Femur (tissue), 1 donor: ENCODE results near the gene COL6A1.

Experiments used
- DNase-seq: peaks from one replicate; pipeline ENCODE4 v3.0.0-alpha.2; 2017

COL6A1 gene

DNA sequence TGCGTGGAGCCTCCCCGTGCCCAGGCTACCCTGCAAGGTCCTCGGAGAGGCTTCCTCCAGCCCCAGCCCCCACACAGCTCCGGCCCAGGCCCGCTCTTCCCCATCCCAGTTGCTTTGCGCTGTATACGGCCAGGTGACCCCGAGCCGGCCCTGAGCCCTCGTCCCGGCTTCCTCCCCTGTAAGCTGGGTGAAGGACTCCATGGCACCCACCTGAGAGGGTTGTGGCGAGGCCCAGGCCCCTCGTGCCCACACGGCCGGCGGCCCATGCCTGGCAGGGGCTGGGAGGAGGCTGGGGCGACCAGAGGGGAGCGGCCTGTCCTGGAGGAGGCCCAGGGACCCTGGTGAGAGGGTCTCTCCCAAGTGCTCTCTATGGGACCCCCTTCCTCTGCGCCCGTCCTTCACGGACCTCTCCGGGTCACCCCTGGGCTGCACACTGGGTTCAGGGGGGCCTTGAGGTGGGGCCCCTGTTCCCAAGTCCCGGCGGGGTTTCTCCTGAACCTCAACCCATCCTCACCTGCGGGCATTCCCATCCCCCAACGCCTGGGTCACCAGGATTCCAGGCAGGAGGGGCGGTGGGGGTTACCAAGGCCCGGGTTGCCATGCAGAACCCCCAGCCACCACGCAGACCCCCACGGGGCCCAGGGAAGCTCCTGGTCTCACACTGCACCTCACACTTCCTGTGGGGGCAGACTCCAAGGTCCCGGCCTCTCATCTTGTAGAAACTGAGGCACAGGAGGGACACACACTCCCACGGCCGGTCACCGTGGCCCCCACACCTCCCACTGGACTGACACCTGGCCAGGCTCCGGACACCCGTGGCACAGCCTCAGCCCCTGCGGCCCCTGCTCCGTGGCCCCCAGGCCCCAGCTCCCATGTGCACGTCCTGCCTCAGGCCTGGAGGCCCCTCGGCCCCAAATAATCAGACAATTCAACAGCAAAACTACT, 25.2 kb downstream of the COL6A1 start:
- no peak for DNase-seq

DNA sequence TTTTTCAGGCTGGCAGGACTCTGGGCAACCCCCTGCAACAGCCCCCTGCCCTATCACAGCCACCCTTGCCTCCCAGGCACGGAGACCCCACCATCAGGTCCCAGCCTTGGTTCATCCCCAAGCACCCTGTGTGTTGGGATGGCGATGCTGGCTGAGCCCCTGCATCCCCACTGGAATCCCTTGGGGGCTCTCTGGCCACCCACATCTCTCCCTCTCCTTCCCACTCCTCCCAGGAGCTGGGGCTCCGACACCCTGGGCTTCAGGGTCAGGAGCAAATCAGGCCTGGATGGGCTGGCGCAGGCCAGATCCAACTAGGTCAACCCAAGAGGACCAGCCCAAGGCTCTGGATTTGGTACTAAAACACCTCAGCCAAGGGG, 25.9 kb downstream of the COL6A1 start:
- no peak for DNase-seq

DNA sequence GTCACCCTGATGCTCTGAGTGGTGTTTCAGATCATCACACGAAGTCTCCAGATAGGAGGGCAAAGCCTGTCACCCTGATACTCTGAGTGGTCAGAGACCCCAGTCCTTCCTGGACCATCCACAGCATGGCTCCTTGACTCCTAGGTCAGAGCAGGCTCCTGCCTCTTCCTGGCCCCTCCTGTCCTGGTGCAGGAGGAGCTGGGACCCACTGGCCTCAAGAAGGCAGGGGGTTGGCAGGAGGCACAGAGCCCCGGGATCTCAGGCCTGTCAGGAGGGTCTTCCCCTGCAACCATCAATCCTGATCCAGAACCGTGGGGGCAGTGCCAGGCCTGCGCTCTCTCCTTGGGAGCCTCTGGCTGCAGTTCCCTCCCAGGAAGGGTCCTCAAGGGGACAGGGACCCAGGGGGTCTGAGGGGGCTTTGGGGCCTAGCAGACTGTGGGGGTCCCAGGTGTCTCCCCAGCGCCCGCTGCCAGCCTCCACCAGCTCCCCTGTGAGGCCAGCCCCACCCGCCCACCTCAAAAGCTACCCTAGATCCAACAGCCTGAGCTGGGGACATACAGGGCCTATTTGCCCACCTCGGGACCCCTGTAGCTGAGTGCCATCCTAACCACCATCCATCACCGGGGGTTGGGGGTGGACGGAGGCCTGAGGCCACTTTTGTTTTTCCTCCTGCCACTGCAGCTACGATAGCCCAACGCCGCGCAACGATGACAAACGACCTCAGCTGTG, 27.5 kb downstream of the COL6A1 start:
- DNase-seq = peak; percentile 14

DNA sequence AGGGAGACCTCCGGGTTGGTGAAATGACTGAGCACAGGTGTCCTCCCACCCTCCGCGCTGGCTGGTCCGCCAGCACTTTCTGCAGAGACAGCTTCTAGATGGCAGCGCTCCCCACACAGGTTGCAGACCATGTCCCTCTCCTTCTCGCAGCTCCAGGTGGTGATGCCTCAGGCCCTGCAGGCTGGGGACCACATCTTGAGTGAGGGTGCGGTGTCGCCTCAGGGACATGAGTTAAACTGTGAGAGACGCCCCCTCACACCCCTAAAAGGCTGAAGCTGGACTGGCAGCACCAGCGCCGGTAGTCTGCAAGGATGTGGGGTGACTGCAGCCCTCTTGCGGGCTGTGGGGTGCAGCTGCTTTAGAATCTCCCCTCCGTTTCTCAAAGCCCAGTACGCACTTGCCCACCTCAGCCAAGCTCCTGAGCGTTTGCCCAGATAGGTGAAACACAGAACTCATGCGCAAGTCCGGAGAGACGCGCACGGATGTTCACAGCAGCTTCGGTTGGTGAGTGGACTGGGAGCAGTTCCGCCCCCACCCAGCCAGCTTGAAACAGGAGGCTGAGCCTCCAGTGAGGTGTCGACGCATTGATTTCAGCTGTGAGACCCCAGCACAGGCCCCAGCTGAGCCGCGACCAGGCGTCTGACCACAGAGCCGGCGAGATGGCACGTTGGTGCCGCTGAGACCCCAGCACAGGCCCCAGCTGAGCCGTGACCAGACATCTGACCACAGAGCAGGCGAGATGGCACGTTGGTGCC, 28.6 kb downstream of the COL6A1 start:
- no peak for DNase-seq

DNA sequence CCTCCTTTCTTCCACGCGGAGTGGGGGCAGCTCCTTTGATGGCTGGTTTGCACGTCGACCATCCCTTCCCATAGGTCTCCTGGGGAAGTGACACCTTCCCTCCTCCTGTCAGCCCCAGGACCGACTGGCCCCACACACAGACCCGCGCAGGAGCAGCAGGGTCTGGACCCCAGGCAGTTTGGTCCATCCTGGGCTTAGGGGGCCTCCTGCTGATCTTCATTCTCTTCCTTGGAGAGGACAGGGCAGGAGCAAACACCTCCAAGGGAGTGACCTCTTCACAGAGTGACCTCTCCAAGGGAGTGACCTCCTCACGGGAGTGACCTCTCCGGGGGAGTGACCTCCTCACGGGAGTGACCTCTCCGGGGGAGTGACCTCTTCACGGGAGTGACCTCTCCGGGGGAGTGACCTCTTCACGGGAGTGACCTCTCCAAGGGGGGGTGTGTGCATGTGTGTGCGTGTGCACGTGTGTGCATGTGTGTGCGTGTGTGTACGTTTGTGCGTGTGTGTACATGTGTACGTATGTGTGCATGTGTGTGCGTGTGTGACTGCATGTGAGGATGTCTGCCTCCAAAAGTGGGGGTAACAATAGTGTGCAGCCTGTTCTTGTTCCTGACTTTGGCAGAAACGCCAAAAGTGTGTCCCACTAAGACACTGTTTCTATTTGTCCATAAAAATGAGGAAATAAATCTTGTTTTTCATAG, 29.8 kb downstream of the COL6A1 start:
- no peak for DNase-seq

DNA sequence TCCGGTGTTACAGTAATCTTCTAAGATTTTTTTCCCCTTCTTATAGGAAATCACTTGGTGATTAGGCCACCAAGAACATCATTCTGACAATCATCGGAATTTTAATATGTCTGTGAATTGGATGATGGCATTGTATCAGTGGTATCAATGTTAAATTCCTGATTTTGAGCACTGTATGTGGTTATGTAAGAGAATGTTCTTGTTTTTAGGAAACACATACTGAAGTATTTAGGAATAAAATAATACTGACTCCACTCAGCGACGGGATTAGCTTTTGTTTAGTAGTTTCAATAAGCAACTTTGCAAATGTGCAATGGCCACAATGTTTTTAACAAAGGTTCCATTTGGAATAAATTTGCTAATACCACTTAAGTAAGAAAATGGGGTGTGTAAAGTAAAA, 30.6 kb downstream of the COL6A1 start:
- DNase-seq = no peak

DNA sequence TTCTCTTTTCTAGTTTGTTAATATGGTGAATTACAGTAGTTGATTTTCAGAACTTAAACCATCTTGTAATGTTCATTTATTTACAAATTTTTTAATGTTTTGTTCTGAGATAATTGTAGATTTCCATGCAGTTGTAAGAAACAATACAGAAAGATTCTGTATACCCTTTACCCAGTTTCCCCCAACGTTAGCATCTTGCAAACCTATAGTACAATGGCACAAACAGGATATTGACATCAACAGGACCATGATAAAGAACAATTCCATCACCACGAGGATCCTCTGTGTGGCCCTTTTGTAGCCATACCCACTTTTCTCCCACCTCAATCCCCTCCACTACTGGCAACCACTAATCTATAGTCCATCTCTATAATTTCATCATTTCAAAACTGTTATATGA, 33.3 kb downstream of the COL6A1 start:
- DNase-seq = no peak

DNA sequence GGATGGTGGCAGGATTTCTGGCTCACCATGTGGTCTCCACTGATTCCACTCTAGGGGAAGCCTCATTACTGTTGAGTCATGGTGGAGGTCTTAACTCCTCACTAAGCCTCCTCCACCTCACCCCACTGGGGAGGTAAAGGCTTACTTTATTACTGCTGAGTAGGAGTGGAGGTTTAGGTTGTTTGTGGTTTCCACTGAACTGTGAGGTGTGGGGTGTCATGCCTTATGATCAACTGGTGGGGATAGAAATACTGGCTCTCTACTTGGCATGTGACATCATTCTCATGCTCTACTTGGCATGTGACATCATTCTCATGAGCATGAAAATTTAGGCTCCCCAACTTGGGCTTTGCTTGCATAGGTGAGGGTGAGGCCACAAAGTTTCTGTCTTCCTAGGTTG, 35.6 kb downstream of the COL6A1 start:
- no peak for DNase-seq

DNA sequence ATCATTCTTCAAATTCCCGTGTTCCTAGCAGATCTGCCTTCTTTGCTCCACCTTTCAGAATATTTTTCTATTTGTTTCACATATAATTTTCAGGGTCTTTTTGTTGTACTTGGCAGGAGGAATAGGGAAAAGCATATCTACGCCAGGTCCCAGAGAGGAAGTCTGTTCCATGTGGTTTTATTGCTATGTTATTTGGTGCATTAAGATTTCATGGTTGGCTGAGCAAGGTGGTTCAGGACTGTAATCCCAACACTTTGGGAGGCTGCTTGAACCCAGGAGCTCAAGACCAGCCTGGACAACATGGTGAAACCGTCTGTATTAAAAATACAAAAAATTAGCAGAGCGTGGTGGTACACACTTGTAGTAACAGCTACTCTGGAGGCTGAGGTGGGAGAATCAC, 36.1 kb downstream of the COL6A1 start:
- DNase-seq = no peak

DNA sequence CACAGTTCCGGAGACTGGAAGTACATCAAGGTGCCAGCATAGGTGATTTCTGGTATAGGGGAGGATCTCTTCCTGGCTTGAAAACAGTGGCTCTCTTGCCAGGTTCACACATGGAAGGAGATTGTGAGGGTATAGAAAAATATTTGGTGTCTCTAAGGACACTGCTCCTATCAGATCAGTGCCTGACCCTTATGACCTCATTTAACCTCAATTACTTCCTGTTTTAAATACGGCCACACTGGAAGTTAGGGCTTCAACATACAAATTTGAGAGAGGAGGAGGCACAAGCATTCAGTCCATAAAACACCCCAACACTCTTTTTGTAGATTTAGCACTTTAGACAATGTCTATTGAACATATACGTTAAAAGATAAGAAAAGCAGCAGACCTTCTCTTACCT, 37.0 kb downstream of the COL6A1 start:
- DNase-seq = no peak

DNA sequence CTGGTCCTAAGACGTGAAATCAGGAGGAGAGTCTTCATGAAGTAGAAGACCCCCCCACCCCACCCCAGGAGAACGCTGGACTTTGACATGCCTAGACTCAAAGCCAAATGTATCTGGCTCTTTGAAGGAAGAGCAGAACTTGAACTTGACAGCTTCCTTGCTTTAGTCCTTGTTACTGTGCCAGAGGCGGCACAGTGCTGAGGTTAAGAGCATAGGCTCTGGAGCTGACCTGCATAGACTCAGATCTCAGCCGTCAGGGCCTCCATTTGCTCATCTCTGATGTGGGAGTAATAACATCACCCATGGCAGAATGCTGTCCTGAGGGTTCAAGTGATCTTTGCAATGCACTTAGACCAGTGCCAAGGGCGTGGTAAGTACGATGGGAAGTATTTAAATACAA, 39.0 kb downstream of the COL6A1 start:
- DNase-seq = no peak

DNA sequence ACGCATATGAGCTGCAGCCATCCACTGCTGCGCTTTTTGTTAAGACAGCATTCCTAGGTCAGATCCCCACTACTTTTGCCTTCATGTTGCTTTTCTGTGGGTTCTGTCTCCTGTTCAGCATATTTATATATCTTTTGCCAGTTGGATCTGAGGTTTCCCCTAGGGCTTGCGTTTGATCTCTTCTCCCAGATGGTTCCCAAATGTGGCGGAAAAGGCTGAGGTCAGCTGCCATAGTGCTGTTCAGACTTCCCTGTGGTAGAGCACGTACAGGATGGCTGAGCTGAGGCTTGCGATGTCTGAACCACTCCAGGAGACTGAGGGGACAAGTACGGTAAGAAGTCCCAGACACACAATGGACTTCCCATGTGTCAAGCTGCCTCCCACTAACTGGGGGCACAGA, 39.8 kb downstream of the COL6A1 start:
- no peak for DNase-seq

DNA sequence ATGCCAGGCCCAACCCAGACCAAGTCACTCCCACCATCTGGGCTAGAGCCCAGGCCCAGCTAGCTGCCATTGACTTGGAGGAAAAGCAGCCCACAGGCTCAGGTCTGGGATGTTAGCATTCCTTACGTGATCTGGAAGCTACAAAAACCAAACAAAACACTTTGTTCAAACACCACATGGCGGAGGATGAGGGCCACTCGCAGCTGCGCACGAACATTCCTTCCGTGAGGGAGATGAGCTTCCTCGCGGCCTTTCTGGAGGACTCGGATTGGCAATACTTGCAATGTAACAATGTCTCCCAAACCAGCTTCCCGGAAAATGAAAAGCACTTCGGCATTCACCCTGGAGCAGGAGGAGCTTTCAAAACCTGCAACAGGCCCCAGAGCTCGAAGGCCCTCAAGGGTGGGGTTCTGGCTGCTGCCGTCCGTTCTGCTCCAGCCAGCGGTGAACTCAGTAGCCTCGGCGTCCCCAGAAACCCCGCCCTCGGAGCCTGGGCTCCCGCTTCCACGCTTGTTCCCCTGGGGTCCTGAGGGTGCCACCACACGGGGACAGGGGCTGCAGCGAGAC, 40.5 kb downstream of the COL6A1 start:
- DNase-seq = peak; percentile 67

DNA sequence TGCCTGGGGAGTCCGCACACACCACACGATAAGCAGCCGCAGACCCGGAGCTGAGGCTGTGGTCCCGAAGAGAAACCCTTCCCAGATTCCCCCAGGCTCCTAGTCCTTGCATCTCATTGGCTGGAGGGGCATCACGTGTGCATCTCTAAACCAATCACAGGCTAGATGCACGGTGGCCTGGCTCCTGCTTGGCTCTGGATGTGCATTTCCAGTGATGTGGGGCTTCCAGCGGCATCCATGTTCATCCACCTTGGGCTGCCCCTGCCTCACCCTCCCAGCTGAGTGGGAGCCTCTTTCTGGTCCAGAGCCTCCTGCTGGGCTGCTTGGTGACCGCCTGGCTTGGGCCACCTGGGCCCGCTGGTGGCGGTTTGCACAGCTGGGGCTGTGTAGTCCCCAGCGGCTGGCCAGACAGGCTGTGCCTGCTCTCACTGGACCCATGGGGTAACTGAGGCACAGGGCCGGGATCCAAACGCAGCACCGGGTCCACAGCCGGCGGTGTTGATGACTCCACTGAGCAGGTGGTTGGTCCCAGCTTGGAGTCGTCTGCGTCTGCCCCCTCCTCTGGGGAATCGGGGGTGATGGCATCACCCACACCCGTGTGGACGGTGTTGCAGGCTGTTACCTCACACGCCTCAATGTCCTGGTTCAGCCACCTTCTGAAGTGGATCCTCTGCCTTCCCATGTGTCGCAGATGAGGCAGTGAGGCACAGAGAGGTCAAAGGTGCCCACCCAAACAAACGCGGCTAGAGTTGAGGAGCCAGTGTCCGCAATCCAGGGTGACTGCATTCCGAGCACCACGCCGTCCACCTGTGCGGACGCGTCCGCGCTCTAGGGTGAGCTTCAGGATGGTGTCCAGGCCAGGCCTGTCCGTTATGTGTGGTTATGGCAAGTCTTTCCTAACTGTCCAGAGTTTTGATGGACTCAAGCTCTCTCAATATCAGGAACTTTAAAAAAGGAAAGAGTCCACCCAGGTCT, 41.3 kb downstream of the COL6A1 start:
- no peak for DNase-seq

DNA sequence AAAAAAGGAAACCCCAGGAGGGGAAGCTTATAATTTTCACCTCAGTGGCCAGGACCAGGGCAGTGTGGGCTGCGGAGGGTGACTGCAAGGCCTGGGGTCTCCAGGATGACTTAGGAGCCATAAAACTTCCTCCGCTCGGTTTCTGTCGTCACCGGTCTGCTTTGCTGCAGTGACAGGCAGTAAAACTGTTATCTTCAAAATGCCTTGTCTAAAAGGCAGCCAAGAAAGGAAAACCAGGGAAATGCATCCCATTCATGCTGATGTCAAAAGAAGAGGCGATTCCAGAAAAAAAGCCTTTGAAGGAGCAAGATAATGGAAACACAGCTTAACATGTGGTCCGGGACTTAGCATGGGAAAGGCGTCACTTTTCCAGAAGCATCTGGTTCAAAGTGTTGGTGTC, 42.0 kb downstream of the COL6A1 start:
- no peak for DNase-seq

DNA sequence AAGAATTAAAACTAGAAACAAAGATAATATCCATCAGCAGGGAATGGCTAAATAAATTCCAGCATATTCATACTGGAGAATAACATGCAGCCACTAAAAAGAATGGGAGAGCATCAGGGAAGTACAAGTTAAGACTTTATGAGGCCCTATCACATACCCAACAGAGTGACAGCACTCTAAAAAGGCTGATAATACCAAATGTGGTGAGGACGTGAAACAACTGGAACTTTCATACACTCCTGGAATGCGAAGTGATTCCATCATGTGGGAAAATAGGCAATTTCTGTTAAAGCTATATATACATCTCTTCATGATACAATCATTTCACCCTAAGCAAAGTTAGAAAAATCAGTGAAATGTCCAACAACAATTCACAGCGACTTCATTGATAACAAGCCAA, 42.6 kb downstream of the COL6A1 start:
- no peak for DNase-seq

DNA sequence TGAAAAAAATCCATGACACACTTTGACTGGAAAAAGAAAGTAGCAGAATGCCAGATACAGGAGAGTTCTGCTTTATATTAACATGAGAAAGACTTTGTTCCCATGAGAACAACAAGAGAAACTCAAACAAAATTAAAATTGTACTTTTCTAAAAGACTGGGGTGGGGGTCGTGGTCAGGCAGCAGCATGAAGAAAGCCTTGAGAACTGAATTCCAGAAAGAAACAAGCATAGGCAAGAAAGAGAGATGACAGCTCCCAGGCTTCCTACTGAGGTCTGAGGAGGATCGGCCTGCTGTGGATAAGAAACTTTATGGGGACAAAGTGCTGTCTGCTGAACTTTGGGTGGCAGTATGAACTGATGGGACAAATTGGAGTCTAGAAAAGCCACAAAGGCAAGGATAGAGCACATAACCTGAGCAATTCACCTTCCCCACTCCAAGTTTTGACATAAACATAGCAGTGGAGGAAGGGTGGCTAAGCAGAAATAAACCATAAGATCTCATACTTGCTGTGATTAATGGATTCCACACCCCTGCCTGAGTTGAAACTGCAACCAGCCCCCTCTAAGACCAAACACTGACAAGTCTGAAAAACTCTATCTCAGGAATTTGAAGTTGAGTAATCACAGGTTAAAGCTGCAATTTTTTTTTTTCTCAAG, 43.7 kb downstream of the COL6A1 start:
- no peak for DNase-seq

DNA sequence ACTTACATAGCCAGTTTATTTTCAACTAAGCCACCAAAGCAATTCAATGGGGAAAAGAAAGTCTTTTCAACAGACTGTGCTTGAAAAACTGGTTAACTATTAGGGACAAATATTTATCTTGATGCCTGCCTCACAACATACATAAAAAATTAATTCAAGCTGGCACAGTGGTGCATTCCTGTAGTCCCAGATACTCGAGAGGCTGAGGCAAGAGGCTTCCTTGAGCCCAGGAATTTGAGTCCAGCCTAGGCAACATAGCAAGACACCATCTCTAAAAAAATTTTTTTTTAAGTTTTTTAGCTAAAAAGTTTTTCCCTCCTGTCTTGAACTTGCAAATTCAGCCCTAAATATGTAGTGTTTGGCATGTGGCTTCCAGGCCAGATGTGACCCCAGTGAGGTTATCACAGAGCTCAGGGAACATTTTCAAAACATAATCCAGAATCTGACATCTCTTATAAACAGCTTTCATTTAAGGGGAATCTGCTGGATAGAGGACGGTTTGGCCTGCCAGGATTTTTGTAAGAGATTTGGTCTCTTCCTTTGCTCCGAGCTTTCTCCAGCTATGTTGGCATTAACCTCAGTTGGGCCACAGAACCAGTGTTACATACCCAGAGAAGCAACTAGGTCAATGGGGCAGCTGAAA, 46.4 kb downstream of the COL6A1 start:
- no peak for DNase-seq

DNA sequence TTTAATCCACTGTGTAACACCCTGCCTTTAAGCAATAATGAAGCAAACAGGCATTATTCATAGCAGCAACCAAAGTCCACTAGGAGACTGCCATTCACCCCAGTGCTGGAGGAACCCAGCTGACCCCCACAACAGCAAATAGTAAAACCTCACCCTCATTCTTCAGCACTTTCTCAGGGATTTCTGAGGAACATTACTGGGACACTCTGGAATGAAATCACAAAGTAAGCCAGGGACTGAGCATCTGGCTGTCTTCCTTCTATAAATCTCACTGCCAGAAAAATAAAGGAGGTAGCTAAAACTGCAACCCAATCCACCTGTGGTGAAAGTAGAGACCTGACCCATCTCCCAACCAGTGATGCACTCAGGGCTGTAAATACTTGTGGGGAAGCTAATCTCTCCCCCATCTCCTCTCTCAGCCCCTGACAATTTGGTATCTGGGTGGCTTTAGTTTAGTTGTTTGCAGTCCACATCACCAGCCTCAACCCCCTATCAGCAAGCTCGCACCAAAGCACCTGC, 47.1 kb downstream of the COL6A1 start:
- no peak for DNase-seq
